ENCODE data around the gene SETD5.

The SETD5 gene

DNA sequence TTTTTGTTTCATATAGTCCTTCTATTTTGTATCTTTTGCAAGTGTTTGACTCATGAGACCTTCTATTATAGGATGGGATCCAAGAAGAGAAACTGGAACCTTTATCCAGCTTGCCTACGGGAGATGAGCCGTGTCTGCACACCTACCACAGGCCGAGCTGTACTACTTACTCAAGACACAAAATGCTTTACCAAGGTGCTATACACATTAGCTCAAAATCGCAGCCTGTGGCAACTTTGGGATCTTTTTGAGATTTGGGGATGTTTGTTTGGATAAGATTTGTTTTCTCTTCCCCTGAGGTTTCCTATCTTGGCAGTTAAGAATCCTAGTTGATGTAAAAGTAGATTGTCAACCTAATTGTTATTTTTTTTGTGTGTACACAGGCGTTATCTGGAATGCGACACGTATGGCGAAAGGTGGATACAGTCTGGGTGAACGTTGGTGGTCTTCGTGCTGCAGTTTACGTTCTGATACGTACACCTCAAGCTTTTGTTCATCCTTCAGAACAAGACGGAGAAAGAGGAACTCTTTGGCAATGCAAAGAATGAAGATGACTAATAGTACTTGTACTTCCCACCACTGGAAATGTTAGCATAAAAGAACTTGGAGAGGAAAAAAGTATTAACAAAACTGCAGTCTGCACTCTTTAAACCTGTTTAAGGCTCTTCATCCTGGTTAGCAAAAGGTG is 13.1 kb upstream of the SETD5 start:
- no peak overlapping the region for H3K4me3 ChIP-seq (replicated peaks; ENCODE audit: low read depth, low read length)
- peak; percentile 40 for DNase-seq (ENCODE audit: low read depth)
- TF ChIP-seq, protein P1, sequence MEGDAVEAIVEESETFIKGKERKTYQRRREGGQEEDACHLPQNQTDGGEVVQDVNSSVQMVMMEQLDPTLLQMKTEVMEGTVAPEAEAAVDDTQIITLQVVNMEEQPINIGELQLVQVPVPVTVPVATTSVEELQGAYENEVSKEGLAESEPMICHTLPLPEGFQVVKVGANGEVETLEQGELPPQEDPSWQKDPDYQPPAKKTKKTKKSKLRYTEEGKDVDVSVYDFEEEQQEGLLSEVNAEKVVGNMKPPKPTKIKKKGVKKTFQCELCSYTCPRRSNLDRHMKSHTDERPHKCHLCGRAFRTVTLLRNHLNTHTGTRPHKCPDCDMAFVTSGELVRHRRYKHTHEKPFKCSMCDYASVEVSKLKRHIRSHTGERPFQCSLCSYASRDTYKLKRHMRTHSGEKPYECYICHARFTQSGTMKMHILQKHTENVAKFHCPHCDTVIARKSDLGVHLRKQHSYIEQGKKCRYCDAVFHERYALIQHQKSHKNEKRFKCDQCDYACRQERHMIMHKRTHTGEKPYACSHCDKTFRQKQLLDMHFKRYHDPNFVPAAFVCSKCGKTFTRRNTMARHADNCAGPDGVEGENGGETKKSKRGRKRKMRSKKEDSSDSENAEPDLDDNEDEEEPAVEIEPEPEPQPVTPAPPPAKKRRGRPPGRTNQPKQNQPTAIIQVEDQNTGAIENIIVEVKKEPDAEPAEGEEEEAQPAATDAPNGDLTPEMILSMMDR (IDR thresholded peaks at IDR 0.05; ENCODE audit: low read length, missing control alignments) = no peak

DNA sequence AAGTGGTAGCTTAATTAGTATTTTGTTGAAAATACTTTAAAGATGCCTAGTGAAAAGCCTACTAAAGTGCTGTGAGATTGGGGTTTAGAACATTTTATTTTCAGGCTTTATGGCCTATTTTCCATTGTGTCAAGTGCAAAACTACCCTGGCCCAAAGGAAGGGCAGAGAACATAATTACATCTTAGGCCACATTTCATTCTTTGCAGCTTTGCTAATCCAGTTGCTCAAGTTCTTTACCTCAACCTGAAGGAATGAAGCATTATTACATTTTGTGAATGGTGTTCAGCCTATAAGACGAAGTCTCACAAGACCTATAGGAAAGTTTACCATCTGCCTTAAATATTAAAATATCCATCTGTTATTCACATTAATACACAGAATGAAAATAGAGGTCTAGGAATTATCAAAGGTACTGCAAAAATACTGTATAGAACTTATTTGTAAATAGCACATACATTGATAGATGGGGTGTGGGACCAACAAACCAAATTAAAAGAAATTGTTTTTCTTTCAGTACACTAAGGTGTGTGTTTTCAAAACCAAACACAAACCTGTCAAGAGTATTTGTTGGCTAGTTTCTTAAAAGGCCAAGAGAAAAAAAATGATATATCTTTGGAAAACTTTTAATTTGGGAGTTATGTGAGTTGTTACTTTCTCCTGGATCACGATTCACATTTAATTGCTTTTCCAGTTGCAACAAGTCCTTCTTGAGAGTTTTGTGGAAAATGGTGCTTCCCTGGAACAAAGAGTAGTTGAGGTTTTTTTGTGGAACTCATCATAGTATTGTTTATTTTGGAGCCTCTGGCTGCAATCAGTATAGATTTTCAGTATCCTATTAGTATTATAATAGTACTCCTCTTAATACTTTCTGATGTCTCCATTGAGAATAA is 12.0 kb upstream of the SETD5 start:
- TF ChIP-seq, protein P1 (IDR thresholded peaks at IDR 0.05; ENCODE audit: low read length, missing control alignments) = no peak
- no peak for DNase-seq (ENCODE audit: low read depth)
- H3K4me3 ChIP-seq (replicated peaks; ENCODE audit: low read depth, low read length) = no peak overlapping the region

DNA sequence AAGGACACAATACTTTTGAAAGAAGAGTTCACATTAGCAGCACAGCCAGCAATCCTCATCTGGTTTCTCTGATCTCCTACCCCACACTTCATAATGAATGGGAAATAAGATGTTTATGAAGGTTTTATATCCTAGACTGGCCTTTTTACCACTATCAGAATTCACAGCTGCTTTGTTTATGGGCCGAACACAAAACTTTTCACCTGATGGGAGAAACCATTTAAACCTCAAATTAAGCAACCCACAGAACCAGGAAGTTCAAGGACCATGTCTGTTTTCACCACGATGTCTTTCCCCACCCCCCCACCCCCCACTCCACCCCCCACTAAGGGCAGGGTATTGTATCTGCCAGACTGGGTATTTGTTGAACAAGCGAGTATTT is 11.3 kb upstream of the SETD5 start:
- DNase-seq (ENCODE audit: low read depth) = no peak
- TF ChIP-seq, protein P1 (IDR thresholded peaks at IDR 0.05; ENCODE audit: low read length, missing control alignments) = no peak
- H3K4me3 ChIP-seq (replicated peaks; ENCODE audit: low read depth, low read length) = no peak overlapping the region

DNA sequence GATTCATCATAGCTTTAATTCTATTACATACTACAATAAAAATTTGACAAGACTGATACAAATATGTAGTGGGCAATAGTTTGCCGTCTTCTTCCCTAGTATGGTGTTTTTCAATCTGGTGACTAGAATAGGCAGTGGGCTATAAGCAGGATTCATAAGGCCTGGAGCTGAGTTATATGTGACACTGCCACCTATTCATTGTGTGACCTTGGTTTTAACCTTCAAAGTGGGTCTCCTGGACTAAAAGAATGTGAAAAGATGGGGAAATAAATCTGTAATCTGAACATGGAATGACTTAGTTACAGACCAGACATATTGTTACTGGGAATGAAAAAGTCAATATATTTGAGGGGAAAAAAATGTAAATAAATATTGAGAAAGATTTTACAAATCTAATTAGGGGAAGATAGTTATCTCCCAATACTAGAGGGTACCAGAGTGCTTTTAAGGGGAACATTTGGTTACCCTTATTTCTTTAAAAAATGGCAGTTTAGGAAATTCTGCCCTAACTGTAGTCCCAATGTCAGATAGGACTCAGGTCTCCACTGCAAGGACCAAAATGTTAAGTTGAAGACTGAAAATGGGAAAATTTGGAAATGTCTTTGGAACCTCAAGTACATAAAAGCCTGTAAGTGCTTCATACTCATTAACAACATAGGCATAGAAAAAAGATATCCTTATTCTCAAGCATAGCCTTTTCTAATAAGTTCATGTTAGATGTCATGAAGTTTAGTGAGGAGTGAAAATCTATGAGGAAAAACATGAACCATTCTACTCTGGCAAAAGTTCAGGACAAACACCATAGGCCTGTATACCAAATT is 10.7 kb upstream of the SETD5 start:
- H3K4me3 ChIP-seq (replicated peaks; ENCODE audit: low read depth, low read length) = no peak overlapping the region
- TF ChIP-seq, protein P1 (IDR thresholded peaks at IDR 0.05; ENCODE audit: low read length, missing control alignments) = no peak
- no peak for DNase-seq (ENCODE audit: low read depth)

DNA sequence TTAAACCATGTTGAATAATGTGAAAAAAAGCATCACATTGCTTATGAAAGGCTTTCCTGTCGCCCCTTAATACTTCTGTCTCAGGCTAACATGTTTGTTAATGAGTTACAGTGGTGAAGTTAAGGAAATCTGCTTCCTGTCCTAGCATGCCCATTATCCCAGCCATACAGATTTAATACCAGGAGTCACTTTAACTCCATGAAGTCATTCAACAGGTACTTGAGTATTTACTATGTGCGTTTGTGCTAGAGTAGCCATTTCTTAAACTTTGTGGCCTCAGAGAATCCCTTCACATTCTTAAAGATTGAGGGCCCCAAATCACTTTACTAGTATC is 10.1 kb upstream of the SETD5 start:
- no peak for DNase-seq (ENCODE audit: low read depth)
- H3K4me3 ChIP-seq (replicated peaks; ENCODE audit: low read depth, low read length) = no peak overlapping the region
- TF ChIP-seq, protein P1 (IDR thresholded peaks at IDR 0.05; ENCODE audit: low read length, missing control alignments) = no peak

DNA sequence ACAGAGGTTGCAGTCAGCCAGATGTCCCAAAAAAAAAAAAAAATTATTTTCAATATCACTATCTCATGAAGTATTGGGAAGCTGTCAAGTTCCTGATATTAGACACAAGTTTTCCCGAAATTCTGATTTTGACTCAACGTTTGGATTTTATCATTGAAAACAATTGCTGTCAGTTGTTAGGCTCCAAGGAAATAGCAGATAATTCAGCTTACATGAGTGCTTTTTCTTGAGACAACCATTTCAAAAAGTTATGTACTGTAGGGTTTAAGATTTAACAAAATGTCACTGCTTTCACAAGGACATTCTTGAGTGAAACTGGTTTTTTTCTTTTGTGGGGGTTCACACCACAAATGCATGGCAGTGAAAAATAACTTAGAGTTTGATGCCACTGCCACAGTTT is 9.3 kb upstream of the SETD5 start:
- no peak for DNase-seq (ENCODE audit: low read depth)
- H3K4me3 ChIP-seq (replicated peaks; ENCODE audit: low read depth, low read length) = no peak overlapping the region
- TF ChIP-seq, protein P1 (IDR thresholded peaks at IDR 0.05; ENCODE audit: low read length, missing control alignments) = no peak

Data from fibroblast of pulmonary artery (primary cell).